NOMO-1 (cell line): ENCODE measurements around the gene ATP11A.

Experiments
- DNase-seq, 2 experiments: peaks; one replicate each; lab custom pipeline; 2025; ENCODE audit not compliant: unreplicated experiment in 2 of 2; lab: John Stamatoyannopoulos, UW

Gene ATP11A

DNA sequence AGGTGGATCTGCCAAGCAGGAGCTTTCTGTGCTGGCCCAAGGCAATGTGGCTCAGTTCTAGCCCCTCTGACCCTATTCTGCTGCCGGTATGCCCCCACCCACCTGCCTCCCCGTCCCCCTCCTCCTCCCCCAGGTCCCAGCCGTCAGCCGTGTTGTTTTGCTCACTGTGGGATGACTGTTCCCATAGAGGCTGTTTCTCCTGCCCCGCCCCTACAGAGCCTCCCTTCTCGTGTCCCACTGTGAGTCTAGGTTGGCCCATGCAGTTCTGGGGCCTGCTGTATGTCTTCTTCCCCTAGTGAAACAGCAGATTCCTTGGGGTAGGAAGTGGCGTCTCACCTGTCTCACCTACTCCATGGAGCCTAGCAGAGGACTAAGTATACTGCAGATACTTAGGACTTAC is 48.8 kb downstream of the ATP11A start:
- no peak for DNase-seq

DNA sequence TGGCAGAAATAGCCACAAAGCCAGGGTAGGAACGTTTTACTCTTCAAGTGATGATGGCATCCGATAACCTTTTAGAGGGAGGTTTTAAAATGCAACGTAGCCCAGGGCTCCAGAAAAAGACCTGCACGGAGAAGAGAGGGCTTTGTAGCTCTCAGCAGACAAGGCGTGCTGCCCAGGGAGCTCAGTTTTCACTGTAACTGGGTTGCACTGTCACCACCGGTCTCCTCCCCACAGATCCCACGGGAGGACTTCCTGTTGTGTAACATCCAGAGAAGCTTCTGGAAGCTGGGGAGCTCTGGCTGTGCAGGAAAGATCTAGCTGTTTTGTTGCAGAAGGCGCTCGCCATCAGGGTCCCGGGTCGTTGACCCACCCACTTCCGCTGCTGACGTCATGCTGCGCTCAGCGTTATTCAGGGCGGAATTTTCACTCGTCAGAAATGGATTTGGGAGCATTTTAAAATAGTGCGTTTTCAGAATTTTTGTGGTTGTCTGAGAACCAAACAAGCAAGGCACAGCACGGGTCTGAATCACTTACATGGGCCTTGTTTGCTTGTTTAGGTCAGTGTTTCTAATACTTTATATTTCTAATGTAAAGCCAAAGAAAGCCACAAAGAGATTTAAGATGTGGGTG is 50.8 kb downstream of the ATP11A start:
- no peak for DNase-seq

DNA sequence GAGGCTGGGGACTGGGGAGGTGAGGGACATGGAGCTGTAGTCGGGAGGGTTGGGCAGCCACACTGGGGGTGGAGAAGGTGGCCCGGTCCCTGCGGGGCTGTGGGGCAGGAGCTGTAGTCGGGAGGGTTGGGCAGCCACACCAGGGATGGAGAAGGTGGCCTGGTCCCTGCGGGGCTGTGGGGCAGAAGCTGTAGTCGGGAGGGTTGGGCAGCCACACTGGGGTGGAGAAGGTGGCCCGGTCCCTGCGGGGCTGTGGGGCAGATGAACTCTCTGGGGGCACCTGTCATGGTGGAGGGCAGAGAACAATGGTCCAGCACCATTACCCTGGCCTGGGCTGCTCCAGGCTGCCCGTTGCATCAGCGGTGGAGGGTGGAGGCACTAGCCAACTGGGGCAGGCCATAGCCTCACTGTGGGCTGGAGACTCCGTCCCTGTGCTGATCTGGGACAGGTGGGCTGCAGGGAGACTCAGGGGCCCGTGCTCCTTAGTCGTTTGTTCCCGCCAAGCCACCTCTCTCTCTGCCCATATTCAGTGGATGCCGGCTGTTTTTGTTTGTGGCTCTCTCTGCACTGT is 51.4 kb downstream of the ATP11A start:
- DNase-seq: no peak

DNA sequence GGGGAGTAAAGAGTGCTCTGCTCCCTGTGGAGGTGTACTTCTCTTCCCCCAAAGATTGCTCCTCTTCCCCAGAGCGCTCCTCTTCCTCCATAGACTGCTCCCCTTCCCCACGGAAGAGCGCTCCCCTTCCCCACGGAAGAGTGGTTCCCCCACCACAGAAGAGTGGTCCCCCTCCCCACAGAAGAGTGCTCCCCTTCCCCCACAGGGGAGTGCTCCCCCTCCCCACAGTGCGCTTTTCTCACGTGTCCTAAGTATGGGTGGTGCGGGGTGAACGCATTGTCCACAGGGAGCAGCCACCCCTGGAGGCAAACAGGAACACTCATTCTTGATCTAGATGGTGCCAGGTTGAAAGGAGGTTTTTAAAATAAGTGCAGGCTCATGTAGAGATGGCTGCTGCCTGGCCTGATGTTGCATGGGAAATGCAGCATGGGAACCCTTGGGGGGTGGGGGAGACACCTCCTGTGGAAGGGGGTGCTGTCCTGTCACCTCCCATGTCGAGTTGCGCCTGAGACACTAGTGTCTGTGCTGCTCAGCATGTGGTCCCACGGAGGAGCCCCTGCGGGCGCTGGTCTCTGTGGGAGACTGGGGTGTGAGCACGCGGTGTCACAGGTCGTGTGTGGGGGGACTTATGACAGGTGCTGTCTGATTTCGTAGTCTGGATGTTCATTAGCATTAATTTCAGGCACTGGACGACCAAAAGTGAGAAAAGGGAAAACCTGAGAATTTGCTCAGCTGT is 52.2 kb downstream of the ATP11A start:
- DNase-seq: no peak

DNA sequence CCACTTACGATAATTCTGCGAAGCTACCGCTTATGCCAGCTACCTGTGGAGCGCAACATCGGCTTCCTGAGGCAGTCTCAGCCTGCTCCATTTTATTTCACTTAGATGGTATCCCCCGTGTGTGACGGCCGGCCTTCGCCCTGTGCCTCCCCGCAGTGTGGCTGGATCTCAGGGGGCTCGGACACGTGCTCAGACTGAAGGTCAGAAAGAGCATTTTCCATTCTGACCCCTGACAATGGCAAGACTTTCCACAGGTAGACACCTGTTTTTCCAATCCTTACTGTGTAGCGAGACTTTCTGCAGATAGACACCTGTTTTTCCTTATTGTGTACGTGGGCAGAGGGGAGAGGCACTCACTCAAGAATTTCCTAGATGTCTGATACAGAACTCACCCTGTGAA is 52.7 kb downstream of the ATP11A start:
- DNase-seq: no peak

DNA sequence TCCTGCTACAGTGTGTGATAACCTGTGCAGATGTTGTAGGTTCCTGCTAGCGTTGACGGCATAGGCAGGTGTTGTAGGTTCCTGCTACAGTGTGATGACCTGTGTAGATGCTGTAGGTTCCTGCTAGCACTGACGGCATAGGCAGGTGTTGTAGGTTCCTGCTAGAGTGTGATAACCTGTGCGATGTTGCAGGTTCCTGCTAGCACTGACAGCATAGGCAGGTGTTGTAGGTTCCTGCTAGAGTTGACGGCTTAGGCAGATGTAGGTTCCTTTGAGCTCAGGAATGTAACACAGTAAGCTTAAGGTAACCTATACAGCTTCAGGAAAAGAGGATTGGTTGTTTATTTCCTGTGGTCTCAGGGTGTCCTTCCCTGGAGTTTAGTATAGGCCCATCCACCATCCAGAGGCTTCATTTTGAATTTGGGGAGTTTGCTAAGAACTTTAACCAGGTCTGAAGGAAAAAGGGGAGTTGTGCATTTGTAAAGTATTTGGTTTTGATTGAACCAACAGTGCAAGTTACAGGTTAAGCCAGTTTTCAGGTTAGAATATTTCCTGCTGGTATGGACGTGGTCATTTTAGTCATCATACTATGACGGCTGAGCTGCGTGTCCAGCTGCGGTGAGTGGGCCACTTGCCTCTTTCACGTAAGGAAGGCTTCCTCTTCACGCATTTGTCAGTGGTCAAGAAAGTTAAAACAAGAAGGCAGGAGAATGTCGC is 53.8 kb downstream of the ATP11A start:
- no peak for DNase-seq

DNA sequence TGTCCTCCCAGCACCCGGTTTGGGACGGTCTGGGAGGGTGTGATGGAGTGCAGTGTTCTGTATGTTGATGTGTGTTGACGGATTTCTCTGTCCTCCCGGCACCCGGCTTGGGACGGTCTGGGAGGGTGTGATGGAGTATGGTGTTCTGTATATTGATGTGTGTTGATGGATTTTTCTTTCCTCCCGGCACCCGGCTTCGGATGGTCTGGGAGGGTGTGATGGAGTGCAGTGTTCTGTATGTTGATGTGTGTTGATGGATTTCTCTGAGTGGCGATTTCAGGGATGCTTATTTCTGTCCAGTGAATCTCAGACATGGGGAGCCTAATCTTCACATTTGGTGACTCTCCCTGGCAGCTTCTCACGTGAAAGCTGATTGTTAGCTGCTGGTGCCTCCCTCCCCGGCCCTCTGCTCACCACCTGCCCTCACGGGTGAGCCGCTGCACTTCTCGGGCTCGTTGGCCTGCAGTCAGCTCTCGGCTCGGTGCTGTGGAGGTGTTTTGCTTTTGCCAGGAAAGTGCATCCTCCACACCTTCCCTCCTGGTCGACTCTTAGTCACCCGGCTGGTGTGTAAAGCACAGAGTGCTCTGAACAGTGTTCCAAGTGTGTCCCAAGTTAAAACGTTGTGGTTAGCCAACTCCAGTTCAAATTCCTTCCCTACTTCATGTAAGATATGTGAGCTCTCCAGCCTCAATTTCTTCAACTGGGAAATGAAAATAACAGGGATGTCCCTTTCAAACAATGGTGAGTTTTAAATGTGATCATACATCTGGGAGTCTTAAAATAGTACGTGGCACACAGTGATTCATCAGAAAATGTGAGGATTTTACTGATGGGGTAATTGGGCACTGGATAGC is 54.6 kb downstream of the ATP11A start:
- no peak for DNase-seq

DNA sequence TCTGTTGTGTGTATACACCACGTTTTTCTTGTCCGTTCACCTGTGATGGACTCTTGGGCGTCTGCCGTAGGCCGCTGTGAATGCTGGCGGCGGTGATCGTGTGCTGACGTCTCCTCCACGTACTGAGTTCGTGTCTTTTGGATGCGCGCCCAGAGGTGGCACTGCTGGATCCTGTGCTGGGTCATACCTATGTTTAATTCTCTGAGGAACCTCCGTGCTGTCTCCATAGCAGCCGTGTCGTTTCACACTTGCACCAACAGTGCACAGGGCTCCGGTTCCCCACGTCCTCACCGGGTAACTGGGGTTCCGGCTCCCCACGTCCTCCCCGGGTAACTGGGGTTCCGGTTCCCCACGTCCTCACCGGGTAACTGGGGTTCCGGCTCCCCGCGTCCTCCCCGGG is 56.2 kb downstream of the ATP11A start:
- DNase-seq: no peak

DNA sequence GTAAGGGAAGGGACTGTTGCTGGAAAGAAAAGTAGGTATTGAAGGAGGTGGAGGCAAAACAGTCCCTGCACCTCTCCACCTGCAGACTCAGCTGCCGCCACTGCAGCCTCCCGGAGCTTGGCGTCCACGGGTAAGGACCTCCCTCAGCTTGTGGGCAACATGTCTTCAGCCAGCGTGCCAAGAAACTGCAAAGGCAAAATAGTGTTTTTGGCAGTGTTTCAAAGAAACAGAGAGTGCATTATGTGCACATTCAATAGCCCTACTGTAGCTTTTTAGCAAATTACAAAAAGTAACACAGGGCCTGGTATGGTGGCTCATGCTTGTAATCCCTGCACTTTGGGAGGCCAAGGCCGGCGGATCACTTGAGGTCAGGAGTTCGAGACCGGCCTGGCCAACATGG is 57.4 kb downstream of the ATP11A start:
- DNase-seq: no peak

DNA sequence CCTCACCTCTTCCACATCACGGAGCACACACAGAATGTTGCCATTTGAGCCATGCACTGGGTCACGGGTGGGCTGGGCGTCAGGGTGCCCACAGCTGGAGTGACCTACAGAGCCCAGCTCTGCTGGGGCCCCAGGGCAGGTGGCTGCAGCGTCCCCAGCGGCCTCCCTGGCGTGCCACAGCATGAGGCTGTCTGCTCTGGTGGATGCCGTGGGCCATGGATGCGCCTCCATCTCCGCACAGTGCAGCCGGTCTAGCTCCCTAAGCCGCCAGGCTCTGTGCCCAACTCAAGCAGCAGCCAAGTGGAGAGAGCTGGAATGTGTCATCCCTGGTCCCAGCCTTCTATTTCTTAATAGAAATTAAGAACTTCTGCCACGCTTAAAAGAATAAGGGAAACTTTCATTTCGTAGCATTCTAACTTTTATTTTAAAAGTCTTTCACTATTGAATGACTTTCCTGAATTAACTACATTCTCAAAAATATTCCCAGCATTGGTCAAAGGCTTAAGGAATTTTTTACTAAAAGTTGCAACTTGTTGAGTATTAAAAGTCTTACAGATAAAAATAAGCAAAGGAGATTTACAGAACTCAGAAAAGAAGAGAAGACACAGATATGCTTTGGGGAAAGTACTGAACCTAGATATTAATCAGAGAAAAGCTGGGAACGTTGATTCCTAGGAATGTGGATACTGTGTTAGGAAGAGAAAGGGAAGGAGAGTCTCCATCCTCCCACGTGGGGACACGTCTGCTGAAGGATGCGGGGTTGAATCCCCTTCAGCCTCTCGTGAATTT is 59.3 kb downstream of the ATP11A start:
- DNase-seq: no peak

DNA sequence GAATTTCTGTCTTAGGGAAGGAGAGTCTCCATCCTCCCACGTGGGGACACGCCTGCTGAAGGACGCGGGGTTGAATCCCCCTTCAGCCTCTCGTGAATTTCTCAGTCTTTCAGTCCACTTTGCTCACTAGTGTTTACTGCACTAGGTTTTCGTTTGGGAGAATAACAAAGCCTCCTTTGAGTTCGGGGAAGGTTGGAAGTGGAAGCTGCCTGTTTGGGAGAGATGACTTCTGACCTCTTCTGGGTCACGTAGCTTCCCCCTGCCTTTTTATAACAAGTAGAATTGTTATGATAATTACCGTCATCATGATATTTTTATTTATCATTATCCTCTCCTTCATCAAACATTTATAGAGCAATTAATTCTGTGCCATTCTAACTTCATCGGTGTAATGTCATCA is 60.7 kb downstream of the ATP11A start:
- DNase-seq: no peak

DNA sequence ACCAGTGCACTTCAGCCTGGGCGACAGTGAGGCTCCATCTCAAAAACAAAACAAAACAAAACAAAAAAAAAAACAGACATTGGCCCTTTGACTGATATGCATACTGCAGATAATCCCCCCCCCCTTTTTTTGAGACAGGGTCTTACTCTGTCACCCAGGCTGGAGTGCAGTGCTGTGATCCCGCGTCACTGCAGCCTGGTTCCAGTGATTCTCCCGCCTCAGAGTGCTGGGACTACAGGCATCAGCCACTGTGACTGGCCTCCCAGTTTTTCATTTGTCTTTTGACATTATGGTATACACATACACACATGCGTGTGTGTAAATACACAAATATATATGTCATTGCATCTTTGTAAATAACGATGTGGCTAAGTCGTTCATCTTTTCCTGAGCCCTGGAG is 61.8 kb downstream of the ATP11A start:
- DNase-seq: no peak

DNA sequence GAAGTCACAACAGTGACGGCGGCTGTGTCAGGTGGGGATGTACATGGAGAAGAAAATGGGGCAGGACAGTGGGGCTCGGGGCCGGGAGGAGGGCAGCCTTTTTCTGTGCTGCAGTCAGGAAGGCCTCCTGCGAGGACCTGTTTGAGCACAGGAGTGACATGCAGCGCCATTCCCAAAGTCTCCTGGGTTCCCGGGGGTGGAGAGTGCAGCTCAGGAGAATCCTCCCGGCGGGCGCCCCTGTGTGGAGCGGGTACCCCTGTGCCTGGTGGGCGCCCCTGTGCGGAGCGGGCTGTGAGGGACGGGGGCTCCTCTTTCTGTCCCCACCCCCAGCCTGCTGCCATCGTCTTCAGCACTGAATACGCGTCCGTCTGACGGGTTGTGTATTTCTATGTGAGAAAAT is 62.4 kb downstream of the ATP11A start:
- no peak for DNase-seq

DNA sequence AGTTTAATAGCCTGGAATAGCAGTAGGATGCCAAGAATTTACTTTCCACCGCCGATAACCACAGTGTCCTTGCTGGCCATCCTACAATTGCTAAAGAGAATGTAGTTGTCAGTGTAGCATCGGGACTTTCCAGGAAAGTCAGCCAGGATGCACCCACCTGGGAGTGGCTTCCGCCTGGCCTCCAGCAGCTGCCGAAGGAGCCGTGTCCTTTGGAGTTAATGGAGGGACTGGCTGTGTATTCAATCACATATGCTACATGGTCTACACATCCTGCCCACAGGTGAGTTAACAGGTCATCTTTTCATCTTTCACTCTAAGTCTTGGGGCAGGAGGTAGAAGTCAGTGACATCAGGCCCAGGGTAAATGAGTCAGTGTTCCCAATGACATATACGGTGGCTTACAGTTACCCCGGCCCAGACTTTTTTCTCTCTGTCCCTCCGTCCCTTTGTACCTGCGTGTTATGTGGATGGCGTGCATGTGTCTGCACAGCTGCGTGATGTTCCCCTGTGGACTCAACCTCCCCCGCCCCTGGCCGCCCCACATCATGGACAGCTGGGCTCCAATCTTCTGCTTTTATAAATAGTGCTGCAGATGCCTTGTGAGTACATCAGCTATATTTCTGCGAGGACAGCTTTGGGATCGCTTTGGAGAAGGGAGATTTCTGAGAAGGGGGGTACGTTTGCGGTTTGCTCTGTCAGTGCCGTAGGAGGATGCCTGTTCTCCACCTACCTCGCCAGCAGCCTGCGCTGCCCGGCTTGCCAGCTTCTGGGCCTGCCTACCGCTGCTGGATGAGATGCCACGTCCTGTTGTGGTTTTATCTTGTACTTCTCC is 63.1 kb downstream of the ATP11A start:
- no peak for DNase-seq

DNA sequence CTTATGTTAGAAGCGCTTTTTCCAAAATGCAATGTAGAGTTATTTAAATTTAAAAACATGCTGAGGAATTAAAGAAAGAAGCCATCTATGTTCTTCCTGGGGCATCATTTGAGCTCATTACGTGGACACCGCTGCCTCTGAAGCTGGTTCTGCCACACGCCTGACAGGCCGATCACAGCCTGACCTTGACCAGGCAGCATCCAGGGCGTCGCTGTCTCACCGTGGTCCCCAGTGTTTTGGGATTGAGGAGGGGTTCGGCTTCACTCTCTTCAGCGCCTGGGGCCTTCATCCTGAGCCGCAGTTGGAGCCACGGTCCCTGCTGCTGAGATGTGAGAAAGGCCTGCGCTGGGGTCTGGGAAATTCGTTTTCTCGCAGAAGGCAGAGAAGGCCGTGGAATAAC is 64.0 kb downstream of the ATP11A start:
- DNase-seq: no peak

DNA sequence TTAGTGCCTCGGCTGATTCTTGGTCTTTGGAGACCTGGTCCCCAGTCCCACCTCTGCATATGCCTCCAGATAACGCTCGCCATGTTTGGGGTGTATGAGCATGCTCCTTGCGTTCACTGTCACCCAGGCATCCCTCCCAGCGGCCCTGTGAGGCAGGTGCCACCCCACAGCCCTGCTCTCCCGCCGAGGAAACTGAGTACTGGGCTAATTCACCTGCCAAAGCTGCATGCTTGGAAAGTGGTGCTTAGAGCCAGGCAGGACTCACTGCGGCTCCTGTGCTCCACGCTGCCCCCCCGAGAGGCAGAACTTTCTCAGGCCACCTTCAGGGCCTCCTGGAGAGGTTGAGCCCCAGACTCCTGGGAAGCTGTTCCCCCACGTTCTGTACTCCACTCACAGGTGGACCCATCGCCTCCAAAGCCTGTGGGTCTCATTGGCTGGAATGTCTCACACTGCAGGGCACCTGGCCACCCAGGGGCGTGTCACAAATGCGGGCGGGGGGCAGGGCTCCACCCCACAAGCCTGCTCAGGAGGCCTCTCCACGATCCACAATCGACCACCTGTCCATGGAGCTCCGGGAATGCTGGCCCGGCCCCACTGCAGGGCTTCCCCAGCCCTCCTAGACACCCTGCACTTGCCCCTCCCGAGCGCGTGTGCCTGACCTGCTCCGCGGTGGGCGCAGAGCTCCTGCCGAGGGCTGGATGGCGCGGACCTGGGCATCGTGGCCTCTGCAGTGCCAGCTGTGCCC is 64.6 kb downstream of the ATP11A start:
- DNase-seq: no peak

DNA sequence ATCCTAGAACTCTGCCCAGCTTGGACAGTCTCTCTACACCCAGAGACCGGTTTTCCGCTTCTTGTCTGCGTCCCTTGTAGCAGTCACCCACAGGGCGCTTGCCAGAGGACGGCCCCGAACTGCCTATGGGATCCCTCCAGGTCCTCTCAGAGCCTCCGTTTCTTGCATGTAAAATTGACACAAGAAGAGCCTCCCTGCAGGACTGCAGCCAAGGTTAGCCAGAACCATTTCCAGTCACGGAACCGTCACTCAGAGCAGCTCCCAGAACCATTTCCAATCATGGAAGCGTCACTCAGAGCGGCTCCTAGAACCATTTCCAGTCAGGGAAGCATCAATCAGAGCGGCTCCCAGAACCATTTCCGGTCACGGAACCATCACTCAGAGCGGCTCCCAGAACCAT is 65.5 kb downstream of the ATP11A start:
- DNase-seq: no peak

DNA sequence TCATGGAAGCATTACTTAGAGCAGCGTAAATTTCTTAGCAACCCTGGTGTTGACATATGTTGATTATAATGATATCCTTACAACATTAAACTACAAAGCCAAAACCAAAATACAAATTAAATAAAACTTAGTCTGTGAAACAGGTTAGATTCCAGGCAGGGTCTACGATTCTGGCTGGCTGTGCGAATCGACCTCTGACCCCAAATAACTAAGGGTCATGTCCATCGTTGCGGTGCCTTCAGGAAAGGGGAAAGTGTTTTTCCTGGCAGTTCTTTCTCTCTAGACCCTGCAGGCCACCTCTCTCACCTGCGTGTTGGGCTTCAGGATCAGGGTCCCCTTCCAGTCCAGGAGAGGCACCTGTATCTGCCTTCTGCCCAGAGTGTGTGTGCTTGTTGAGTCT is 66.2 kb downstream of the ATP11A start:
- DNase-seq: no peak
